H9 (cell line): ENCODE results near the gene METTL25B. TPM values are rescaled to one million over a fixed set of nuclear protein-coding genes. Genes with fewer than 3 reads are reported as not detected.

ENCODE experiments used
- DNase-seq: peaks from one replicate; pipeline ENCODE4 v3.0.0-alpha.2; 2017
- H2AFZ ChIP-seq: one replicate; pipeline ENCODE4 v1.6.1; 2013; ENCODE audit warnings: mild to moderate bottlenecking, low read length, control low read depth, moderate library complexity
- H2AK5ac ChIP-seq: 2 replicates; pipeline ENCODE4 v1.6.1; 2013; ENCODE audit warnings: low read length, control low read depth, mixed read lengths; ENCODE audit not compliant: insufficient read length
- H2BK120ac ChIP-seq: one replicate; pipeline ENCODE4 v1.6.1; 2013; ENCODE audit warnings: low read depth, mild to moderate bottlenecking, low read length, control low read depth, inconsistent platforms; ENCODE audit not compliant: poor library complexity, severe bottlenecking
- H2BK12ac ChIP-seq: 2 replicates; pipeline ENCODE4 v1.6.1; 2013; ENCODE audit warnings: low read length, control low read depth, mixed read lengths, low read depth; ENCODE audit not compliant: insufficient read length
- H2BK15ac ChIP-seq: 2 replicates; pipeline ENCODE4 v1.6.1; 2013; ENCODE audit warnings: low read depth, low read length, control low read depth
- H2BK20ac ChIP-seq: one replicate; pipeline ENCODE4 v1.6.1; 2013; ENCODE audit warnings: low read depth, mild to moderate bottlenecking, low read length, control low read depth, inconsistent platforms; ENCODE audit not compliant: poor library complexity, severe bottlenecking
- H2BK5ac ChIP-seq: 2 replicates; pipeline ENCODE4 v1.6.1; 2013; ENCODE audit warnings: low read length, control low read depth, mixed read lengths; ENCODE audit not compliant: insufficient read length
- H3K14ac ChIP-seq: 2 replicates; pipeline ENCODE4 v1.6.1; 2013; ENCODE audit warnings: low read length, control low read depth; ENCODE audit not compliant: insufficient read depth
- H3K18ac ChIP-seq: 2 replicates; pipeline ENCODE4 v1.6.1; 2013; ENCODE audit warnings: low read depth, mild to moderate bottlenecking, mixed read lengths, low read length, control low read depth; ENCODE audit not compliant: insufficient read length
- H3K23ac ChIP-seq: 2 replicates; pipeline ENCODE4 v1.6.1; 2013; ENCODE audit warnings: low read length, control low read depth, mixed read lengths, low read depth; ENCODE audit not compliant: insufficient read length
- H3K23me2 ChIP-seq: 2 replicates; pipeline ENCODE4 v1.6.1; 2013; ENCODE audit warnings: low read depth, mild to moderate bottlenecking, mixed read lengths, low read length, control low read depth; ENCODE audit not compliant: insufficient read length, poor library complexity, severe bottlenecking
- H3K27ac ChIP-seq: 2 replicates; pipeline ENCODE4 v1.5.1; 2013; ENCODE audit warnings: low read length, control low read depth, mixed read lengths, low read depth; ENCODE audit not compliant: insufficient read length
- H3K27me3 ChIP-seq: 2 replicates; pipeline ENCODE4 v1.6.1; 2013; ENCODE audit warnings: low read length, control low read depth, inconsistent platforms; ENCODE audit not compliant: insufficient read depth
- H3K4ac ChIP-seq: 2 replicates; pipeline ENCODE4 v1.6.1; 2013; ENCODE audit warnings: low read depth, mild to moderate bottlenecking, control low read depth, inconsistent platforms, low read length, moderate library complexity
- H3K4me1 ChIP-seq: 2 replicates; pipeline ENCODE4 v1.6.1; 2013; ENCODE audit warnings: low read length, control low read depth, inconsistent platforms; ENCODE audit not compliant: insufficient read depth
- H3K4me2 ChIP-seq: 2 replicates; pipeline ENCODE4 v1.6.1; 2013; ENCODE audit warnings: low read length, control low read depth, mixed read lengths; ENCODE audit not compliant: insufficient read length, insufficient read depth
- H3K56ac ChIP-seq: 2 replicates; pipeline ENCODE4 v1.6.1; 2013; ENCODE audit warnings: low read depth, mild to moderate bottlenecking, mixed read lengths, low read length, control low read depth; ENCODE audit not compliant: insufficient read length
- H3K79me1 ChIP-seq: 2 replicates; pipeline ENCODE4 v1.6.1; 2013; ENCODE audit warnings: low read depth, mild to moderate bottlenecking, moderate library complexity, low read length, control low read depth, inconsistent platforms; ENCODE audit not compliant: insufficient read depth, poor library complexity, severe bottlenecking
- H3K79me2 ChIP-seq: 2 replicates; pipeline ENCODE4 v1.6.1; 2013; ENCODE audit warnings: low read length, control low read depth, inconsistent platforms; ENCODE audit not compliant: insufficient read depth
- H3K9ac ChIP-seq: 2 replicates; pipeline ENCODE4 v1.6.1; 2013; ENCODE audit warnings: low read length, control low read depth, mixed read lengths; ENCODE audit not compliant: insufficient read length; ENCODE audit errors: extremely low read depth
- H3K9me3 ChIP-seq: one replicate; pipeline ENCODE4 v1.6.1; 2013; ENCODE audit warnings: low read depth, low read length, inconsistent platforms; ENCODE audit not compliant: control insufficient read depth
- H3T11ph ChIP-seq: one replicate; pipeline ENCODE4 v1.6.1; 2013; ENCODE audit warnings: mild to moderate bottlenecking, low read length, control low read depth, inconsistent platforms
- H4K20me1 ChIP-seq: one replicate; pipeline ENCODE4 v1.6.1; 2013; ENCODE audit not compliant: control insufficient read depth, insufficient read length, insufficient read depth
- H4K5ac ChIP-seq: 2 replicates; pipeline ENCODE4 v1.6.1; 2013; ENCODE audit warnings: low read depth, mild to moderate bottlenecking, mixed read lengths, low read length, control low read depth; ENCODE audit not compliant: insufficient read length
- H4K8ac ChIP-seq: replicated peaks from 2 replicates; pipeline ENCODE4 v1.6.1; 2013; ENCODE audit warnings: low read length, control low read depth, mixed read lengths, low read depth; ENCODE audit not compliant: insufficient read length
- H4K91ac ChIP-seq: 2 replicates; pipeline ENCODE4 v1.6.1; 2013; ENCODE audit warnings: low read depth, mild to moderate bottlenecking, moderate library complexity, mixed read lengths, low read length, control low read depth; ENCODE audit not compliant: insufficient read length
- H3K27ac Mint-ChIP-seq, 3 experiments: 2 replicates in 2 of 3; 3 replicates in 1 of 3; pipeline ENCODE4 v1.8.0; 2020 to 2021; ENCODE audit warnings: mixed read lengths in 3 of 3, mild to moderate bottlenecking in 1 of 3, moderate library complexity in 1 of 3
- H3K27me3 Mint-ChIP-seq: 2 replicates; pipeline ENCODE4 v1.8.0; 2021; ENCODE audit warnings: low read depth, mild to moderate bottlenecking, moderate library complexity, mixed read lengths
- H3K36me3 Mint-ChIP-seq, 3 experiments: 2 replicates in 2 of 3; 3 replicates in 1 of 3; pipeline ENCODE4 v1.8.0; 2020 to 2021; ENCODE audit warnings: low read depth in 3 of 3, mixed read lengths in 3 of 3; ENCODE audit not compliant: insufficient read depth in 1 of 3
- H3K4me1 Mint-ChIP-seq, 2 experiments: 2 replicates each; pipeline ENCODE4 v1.8.0; 2020; ENCODE audit warnings: mixed read lengths in 2 of 2
- H3K4me3 Mint-ChIP-seq, 2 experiments: 2 replicates in 1 of 2; 3 replicates in 1 of 2; pipeline ENCODE4 v1.8.0; 2020 to 2021; ENCODE audit warnings: mild to moderate bottlenecking in 2 of 2, mixed read lengths in 2 of 2, moderate library complexity in 1 of 2
- H3K9me3 Mint-ChIP-seq, 2 experiments: 2 replicates in 1 of 2; 3 replicates in 1 of 2; pipeline ENCODE4 v1.8.0; 2020; ENCODE audit warnings: mild to moderate bottlenecking in 2 of 2, mixed read lengths in 2 of 2, moderate library complexity in 1 of 2
- WGBS: extraction: QIAGEN DNeasy Blood & Tissue Kit; methylation state at CpG from one replicate; pipeline ENCODE4 v1.1.7; 2013; ENCODE audit warnings: missing lambda C conversion rate, low lambda C conversion rate, mixed read lengths; ENCODE audit not compliant: insufficient read length; ENCODE audit errors: extremely low coverage; 5-methylcytosine and 5-hydroxymethylcytosine counted together
- total RNA-seq: library from RNA; stranded (reverse); gene quantifications from 2 replicates; pipeline ENCODE4 v1.2.1, GENCODE V29; 2021
- TF ChIP-seq, protein P1 (sequence below): fragments of 200-600 bp; sonication (generic); conservative IDR thresholded peaks from 3 replicates; pipeline ENCODE4 v1.8.0; 2021; ENCODE audit warnings: antibody characterized with exemption, mild to moderate bottlenecking

Gene METTL25B
- total RNA-seq, 1 experiment from 2014 or later: 26.2 TPM

DNA sequence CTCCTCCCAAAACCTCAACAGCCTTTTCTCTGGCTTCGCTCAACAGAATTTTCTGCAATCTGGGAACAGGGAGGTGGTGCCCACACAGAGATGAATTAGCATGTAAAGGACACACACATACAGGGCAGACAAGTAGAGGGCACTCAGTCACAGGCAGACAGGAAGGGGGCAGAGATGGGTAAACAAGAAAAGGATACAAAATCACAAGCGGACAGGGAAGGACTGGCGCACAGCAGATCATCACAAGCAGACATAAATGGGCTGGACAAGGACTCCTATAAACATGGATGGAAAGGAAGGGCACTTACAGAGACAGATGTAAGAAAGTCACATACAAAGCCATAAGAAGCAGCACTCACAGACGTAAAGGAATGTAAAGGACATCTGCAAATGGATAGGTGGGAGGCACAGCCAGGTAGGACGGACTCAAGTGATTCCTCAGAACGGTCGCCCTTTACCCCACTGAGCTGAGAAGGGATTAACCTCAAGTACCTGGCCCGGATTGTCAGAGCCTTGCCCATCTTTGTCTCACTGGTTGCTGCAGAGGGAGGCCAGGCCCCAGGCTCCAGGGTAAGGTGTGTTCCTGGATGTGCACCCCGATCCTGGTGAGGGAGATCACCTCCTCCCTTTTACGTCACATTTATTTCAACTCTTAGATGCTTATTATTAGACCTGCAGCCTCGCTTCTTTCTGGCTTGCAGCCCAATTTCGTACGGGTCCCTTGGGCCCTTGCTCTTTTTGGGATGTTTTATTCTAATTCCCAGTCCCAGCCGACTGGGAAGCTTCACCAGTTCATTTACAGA, 38.2 kb downstream of the METTL25B start:
- no peaks in the 10 kb centered on the region for H3K9me3 Mint-ChIP-seq
- Histone ChIP-seq H3K4me2 (peak overlapping the region; percentile 85), H3K79me2 (peaks cover 24% of the 10 kb centered on the region), H4K91ac (no peak overlapping the region), H2AFZ (no peak overlapping the region), H3K56ac (no peak overlapping the region), H3K14ac (no peak overlapping the region), H2BK12ac (no peak overlapping the region), H4K20me1 (no peaks in the 10 kb centered on the region), H3K18ac (peak overlapping the region; percentile 41), H3T11ph (no peak overlapping the region), H3K23me2 (peaks cover 17% of the 10 kb centered on the region), H3K4me1 (no peaks in the 10 kb centered on the region; the same call in 1 of the 2 replicates), H2BK120ac (no peak overlapping the region), H2BK5ac (no peak overlapping the region), H2BK20ac (no peak overlapping the region), H3K9me3 (no peaks in the 10 kb centered on the region), H2BK15ac (no peak overlapping the region), H3K27me3 (no peaks in the 10 kb centered on the region), H4K5ac (peak overlapping the region; percentile 37), H3K4ac (no peak overlapping the region), H4K8ac (no peak overlapping the region), H3K27ac (no peak overlapping the region), H2AK5ac (no peak overlapping the region), H3K79me1 (peaks cover 9% of the 10 kb centered on the region), H3K9ac (peak overlapping the region; percentile 73), H3K23ac (no peak overlapping the region)
- no CpG with 5 or more reads among the region's 14 CpGs for WGBS
- no peak overlapping the region for H3K4me3 Mint-ChIP-seq
- peaks cover 11 to 27% (median 25%) of the 10 kb centered on the region in 3 experiments for H3K36me3 Mint-ChIP-seq
- H3K27ac Mint-ChIP-seq: peak overlapping the region in 1 of 3 experiments; percentile 88; a peak in 3 of 7 replicates
- no peak for DNase-seq
- TF ChIP-seq, protein P1, sequence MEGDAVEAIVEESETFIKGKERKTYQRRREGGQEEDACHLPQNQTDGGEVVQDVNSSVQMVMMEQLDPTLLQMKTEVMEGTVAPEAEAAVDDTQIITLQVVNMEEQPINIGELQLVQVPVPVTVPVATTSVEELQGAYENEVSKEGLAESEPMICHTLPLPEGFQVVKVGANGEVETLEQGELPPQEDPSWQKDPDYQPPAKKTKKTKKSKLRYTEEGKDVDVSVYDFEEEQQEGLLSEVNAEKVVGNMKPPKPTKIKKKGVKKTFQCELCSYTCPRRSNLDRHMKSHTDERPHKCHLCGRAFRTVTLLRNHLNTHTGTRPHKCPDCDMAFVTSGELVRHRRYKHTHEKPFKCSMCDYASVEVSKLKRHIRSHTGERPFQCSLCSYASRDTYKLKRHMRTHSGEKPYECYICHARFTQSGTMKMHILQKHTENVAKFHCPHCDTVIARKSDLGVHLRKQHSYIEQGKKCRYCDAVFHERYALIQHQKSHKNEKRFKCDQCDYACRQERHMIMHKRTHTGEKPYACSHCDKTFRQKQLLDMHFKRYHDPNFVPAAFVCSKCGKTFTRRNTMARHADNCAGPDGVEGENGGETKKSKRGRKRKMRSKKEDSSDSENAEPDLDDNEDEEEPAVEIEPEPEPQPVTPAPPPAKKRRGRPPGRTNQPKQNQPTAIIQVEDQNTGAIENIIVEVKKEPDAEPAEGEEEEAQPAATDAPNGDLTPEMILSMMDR: no peak
- H3K27me3 Mint-ChIP-seq: no peaks in the 10 kb centered on the region
- peaks cover 31 to 33% of the 10 kb centered on the region in 2 experiments for H3K4me1 Mint-ChIP-seq
